ENCODE data around the gene CLIC5. TPM values are rescaled to one million over a fixed set of nuclear protein-coding genes. Genes with fewer than 3 reads are reported as not detected.
"Not testable (repeated sequence)": the region's sequence is repeated elsewhere in the genome, so short reads cannot be mapped to it uniquely, and the experiment has no call there.

Gene CLIC5
- polyA plus RNA-seq, 5 donors, result 6.7 to 16.6 (median 10.2) TPM

- DNase-seq, result no peak
These were observed 86.0 kb downstream of the CLIC5 start for GRCh38 chr6:45929421-45930361.

GRCh38 chr6:45928721-45929305 lies 86.8 kb downstream of the CLIC5 start:
- no peak for DNase-seq

DNA sequence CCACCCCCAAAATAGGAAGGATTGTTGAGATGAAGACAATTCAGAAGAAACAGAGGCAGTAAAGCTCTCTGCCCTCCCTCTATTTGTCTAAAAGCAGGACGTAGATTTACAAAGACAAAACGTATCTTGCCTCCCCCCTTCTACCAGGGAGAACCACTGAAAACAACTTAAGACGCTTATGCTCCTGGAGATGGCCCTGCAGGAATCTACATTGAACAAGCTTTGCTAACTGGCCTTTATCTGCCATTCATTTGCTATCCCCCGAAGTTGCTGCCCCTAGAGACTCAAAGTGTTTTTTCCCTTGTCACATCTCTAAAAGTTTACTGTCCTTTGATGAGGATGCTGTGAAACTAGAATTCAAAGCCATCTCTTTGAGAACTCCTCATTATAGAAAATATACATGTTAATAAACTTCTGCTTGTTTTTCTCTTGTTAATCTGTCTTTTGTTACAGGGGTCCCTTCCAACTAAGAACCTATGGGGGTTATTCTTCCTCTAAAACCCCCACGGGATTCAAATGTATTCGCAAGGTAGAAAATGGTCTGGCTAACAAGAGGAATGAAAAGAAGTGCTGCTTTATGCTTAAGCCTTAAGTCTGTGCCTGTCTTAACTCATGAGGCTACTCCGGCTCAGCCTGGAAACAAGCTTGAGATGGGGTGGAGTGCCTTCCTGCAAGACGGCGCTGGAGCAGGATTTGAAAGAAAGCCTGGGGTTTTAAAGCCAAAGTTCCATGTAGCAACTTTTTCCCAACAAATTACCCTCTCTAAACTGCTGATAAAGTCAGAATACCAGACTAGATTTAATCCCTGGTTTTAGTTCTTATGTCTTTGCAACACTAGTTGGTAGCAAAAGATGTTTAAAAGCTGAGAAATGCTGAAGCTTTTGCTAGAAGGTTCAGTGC lies 88.0 kb downstream of the CLIC5 start:
- DNase-seq, result no peak

GRCh38 chr6:45926423-45926822 lies 89.2 kb downstream of the CLIC5 start:
- DNase-seq, result not testable (repeated sequence)

DNA sequence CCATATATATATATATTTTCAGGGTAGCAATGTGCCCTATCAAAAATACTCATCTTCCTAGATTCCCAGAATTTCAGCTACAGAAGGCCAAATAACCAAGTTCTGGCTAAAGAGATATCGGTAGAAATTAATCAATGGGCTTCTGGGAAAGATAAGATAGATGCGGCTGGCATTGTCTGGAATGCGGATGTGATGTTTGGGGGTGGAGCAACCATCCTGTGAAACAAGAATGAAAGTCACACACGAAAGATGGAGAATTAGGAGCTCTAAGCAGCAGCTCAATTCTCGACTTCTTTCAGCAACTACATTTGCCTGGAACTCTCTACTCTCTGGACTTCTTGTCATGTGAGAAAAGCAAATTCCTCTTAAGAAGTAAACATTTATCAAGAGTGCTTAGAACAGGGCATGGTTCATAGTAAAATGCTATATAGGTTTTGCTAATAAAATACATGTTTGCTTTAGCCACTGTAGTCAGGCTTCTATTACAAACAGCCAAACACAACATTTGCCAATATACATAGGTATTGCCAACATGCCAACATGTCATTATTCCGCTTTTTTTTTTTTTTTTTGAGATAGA lies 90.8 kb downstream of the CLIC5 start:
- no peak for DNase-seq

DNA sequence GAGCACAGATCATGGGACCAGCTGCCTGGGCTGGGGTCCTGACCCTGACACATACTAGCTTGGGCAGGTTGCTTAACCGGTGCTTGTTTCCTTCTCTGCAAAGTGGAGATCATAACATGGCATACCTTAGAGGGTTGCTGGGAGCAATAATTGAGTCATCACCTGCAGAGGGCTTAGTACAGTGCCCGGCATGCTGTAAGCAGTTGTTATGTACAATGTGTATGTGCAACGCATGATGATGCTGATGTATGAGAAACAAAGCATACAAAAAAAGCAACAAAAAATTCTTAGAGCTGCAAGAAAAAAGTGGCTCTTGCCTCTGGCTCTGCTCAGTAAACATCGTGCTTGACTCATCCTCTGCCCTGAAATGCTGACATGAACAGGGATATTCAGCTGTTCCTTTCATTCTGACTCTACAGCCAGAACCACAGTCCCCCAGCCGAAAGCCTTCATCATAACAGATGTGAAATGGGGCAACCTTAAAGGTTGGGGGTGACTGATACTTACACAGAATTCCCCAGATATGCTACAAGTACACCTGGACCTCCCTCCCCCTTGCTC lies 91.7 kb downstream of the CLIC5 start:
- no peak for DNase-seq

DNA sequence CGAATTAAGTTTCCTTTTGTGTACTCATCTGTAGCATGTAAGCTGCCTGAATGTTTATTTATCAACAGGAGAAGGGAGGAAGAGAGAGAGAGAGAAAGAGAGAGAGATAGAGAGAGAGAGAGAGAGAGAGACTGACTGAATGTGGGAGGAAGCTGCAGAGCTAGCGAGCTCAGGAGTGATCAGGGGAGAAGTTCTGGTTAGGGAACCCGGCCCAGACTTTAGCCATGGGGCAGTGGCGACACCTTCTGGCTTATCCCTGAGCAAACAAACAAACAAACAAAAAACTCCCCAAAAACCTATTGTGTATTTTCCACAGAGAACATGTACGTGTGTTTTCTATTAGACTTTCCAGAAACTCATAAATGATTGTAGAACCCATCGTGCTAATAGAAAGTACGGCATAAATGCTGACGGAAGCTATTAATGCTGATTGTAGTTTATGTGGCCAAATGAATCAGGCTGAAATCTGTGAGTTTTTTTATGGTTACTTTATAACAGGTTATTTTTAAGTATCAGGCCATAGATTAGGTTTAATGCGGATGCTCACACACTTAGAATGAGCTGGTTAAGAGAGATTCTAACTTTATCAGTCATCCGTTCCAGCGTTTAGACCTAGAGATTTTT lies 92.8 kb downstream of the CLIC5 start:
- DNase-seq, result peak; percentile 67 to 72

- no peak for DNase-seq
These were observed 93.9 kb downstream of the CLIC5 start for GRCh38 chr6:45921691-45922281.

DNA sequence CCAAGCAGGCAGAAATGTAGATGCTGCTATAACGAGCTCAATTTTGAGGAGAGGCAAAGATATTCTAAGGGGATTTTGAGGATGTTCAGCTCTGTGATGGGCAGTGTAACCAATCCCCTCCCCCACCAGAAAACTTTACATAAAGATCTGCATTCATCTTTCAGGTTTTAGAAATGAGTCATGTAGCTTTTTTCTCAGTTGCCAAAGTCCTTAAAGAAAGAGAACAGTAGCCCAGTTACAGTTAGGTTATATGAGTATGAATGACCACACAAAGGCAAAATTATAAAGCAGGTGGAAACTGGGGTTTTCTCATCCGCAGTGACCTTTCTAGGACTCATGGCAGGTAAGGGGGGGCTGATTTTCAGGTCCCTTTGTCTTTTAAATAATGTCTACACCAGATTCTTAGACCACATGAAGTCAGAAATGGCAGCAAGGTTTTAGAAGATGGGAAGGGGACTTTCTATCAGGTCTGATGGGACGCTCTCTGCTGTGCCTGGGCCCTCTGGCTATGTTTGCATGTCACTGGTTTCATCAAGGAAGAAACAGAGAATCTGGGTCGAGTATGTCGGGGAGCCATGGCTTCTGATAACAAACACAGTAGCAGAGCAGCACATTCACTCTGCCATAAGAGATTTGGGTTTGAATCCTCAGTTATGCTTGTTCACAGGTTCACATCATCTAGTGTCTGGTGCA lies 94.7 kb downstream of the CLIC5 start:
- no peak for DNase-seq

- DNase-seq, result no peak
These were observed 98.2 kb downstream of the CLIC5 start for GRCh38 chr6:45917439-45917838.

DNA sequence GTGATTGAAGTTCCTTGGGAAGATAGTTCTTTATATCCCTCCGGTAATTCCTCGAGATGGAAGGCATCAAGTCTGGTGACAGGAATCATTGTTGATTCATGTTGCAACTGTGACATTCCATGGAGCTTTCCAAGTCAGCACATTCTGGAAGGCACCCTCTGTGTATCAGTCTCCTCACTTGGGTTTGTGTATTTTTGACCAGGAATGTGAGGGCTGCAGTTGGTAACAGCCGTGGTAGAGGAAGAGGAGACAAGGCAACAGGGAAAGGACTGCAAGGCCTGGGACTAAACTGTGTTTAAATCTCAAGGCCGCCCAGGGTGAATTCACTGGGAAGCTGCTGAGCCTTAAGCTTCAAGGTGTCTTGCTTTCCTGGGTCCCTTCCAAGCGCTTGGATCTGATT lies 99.0 kb downstream of the CLIC5 start:
- no peak for DNase-seq

DNA sequence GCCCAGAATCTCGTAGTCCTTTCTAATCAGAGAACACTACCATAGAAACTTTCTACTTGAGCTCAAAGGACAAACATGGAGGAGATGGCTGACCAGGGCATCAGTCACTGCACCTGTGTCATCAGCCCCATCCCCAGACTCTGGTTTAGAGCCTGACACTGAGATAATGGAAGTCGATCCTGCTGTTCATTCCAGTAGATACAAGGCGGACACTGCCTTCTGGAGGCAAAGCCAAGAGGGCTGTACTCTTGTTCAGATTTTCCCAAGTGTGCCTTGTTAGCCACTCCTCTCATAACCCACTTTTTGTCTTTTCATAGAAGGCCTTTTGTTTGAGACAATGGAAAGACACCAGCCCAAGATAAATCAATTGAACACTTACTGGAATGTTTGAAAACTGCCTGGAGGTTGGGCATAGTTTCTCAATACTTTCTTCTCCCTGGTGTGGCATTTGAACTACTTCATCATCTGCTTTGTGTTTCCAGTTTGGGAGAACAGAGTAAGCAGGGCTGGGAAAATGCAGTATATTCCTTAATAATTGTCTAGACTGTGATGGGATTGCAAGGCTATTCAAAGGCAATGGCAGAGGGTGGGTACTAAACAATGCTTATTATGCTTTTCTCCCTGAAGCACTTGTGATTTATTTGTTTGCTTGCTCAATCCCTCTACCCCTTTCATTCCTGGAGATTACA lies 99.7 kb downstream of the CLIC5 start:
- no peak for DNase-seq

GRCh38 chr6:45911691-45912090 lies 104.0 kb downstream of the CLIC5 start:
- DNase-seq, result no peak

DNA sequence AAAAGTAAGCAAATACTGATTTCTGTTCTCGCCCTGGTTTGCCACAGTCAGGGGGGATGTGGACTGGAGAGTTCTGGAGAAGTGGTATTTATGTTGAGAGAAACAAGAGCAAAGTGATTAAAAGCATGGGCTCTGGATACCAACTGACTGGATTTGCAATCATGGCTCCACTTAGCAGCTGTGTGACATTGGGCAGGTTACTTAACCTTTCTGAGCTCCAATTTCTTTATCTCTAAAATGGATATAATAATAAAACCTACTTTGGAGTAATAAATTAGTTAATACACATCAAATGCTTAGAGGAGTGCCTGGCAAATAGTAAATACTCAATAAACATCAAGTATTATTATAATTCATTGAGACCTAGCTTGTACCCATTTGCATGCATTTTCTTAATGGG lies 111.7 kb downstream of the CLIC5 start:
- DNase-seq, result no peak

- no peak for DNase-seq
These were observed 112.7 kb downstream of the CLIC5 start for GRCh38 chr6:45902984-45903383.

- no peak for DNase-seq
These were observed 113.7 kb downstream of the CLIC5 start for GRCh38 chr6:45901767-45902650.

- DNase-seq, result no peak
These were observed 114.6 kb downstream of the CLIC5 start for GRCh38 chr6:45900808-45901752.

Measured in right lung (tissue), 5 donors.